Measurements from ENCODE around the gene NDUFA3. TPM values are rescaled to one million over a fixed set of nuclear protein-coding genes. Genes with fewer than 3 reads are reported as not detected.

NDUFA3 gene
- total RNA-seq, 4 donors from 2014 or later: 29.5 to 84.9 (median 60.6) TPM

GRCh38 chr19:54138489-54139256, 36.0 kb downstream of the NDUFA3 start:
- Histone ChIP-seq H3K4me3 (peak overlapping the region; percentile 86 to 99 (median 92)), H3K27me3 (no peaks in the 10 kb centered on the region), H3K36me3 (peaks cover 0 to 20% of the 10 kb centered on the region in 2 donors), H3K4me1 (peaks cover 29 to 44% of the 10 kb centered on the region in 2 donors), H3K27ac (peak overlapping the region; percentile 97 to 100 (median 98)), H3K9me3 (no peaks in the 10 kb centered on the region)
- DNase-seq (no peak), ATAC-seq (no peak)
- intact Hi-C loops (cut with DNase I; ENCODE audit: low total_unique reads): loop anchor here (2.0 kb wide), 1 partner anchor 36 kb away; the partner anchor contains the start of gene NDUFA3
- in situ Hi-C loops (cut with MboI; ENCODE audit: low sequenced_read_pairs in 4 of 4): no loop called here
- TF ChIP-seq CTCF (IDR thresholded peaks at IDR 0.05 in 4 of 5, conservative IDR thresholded peaks at IDR 0.05 in 1 of 5) (no peak), POLR2A (IDR thresholded peaks at IDR 0.05) (no peak)

- ATAC-seq: no peak
- H3K27me3 ChIP-seq: no peaks in the 10 kb centered on the region
- no peaks in the 10 kb centered on the region for H3K9me3 ChIP-seq
- H3K4me1 ChIP-seq: peaks cover 21 to 36% of the 10 kb centered on the region in 2 donors
- peaks cover 3 to 47% of the 10 kb centered on the region in 2 donors for H3K36me3 ChIP-seq
- TF ChIP-seq POLR2A (IDR thresholded peaks at IDR 0.05) (no peak), CTCF (IDR thresholded peaks at IDR 0.05 in 4 of 5, conservative IDR thresholded peaks at IDR 0.05 in 1 of 5) (no peak)
- peak overlapping the region in 1 of 4 donors; percentile 18 for H3K27ac ChIP-seq
- no peak for DNase-seq
- in situ Hi-C loops (cut with MboI; ENCODE audit: low sequenced_read_pairs in 4 of 4) (no loop called here), intact Hi-C loops (cut with DNase I; ENCODE audit: low total_unique reads) (no loop called here)
- no peak overlapping the region for H3K4me3 ChIP-seq
Observed at GRCh38 chr19:54141356-54141755, 38.7 kb downstream of the NDUFA3 start.

DNA sequence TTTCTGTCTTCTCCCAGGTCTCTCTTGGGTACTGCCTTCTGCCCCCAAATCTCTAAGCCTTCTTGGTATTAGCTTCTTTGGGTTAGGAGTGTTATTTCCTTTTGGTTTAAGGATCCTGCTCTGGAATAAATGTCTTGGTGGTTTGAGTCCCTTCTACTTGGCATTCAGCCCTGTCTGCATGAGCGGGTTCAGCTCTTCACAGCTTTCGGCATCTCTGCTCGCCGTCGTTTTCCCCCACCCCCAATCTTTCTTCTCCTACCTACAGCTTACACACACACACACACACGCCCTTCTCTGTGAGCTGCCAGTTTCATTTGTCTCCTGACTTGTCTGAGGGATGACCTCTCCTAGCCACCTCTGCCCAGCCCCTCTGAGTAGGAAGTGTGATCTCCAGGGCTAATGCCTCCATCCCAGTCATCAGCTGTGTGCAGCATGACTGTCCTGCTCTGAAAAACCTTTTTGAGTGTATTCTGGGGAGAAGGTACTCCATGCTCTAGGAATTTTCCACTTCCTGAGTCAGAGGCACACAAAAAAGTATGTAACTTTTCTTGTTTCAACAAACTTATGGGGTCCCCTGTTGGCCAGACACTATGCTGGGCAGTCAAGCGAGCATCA, 39.6 kb downstream of the NDUFA3 start:
- Histone ChIP-seq H3K4me3 (no peak overlapping the region), H3K4me1 (peaks cover 20 to 32% of the 10 kb centered on the region in 2 donors), H3K36me3 (peaks cover 3 to 56% of the 10 kb centered on the region in 2 donors), H3K9me3 (no peaks in the 10 kb centered on the region), H3K27me3 (no peaks in the 10 kb centered on the region), H3K27ac (no peak overlapping the region)
- ATAC-seq (no peak), DNase-seq (no peak)
- TF ChIP-seq POLR2A (IDR thresholded peaks at IDR 0.05) (no peak), CTCF (IDR thresholded peaks at IDR 0.05 in 4 of 5, conservative IDR thresholded peaks at IDR 0.05 in 1 of 5) (no peak)
- intact Hi-C loops (cut with DNase I; ENCODE audit: low total_unique reads) (no loop called here), in situ Hi-C loops (cut with MboI; ENCODE audit: low sequenced_read_pairs in 4 of 4) (no loop called here)

DNA sequence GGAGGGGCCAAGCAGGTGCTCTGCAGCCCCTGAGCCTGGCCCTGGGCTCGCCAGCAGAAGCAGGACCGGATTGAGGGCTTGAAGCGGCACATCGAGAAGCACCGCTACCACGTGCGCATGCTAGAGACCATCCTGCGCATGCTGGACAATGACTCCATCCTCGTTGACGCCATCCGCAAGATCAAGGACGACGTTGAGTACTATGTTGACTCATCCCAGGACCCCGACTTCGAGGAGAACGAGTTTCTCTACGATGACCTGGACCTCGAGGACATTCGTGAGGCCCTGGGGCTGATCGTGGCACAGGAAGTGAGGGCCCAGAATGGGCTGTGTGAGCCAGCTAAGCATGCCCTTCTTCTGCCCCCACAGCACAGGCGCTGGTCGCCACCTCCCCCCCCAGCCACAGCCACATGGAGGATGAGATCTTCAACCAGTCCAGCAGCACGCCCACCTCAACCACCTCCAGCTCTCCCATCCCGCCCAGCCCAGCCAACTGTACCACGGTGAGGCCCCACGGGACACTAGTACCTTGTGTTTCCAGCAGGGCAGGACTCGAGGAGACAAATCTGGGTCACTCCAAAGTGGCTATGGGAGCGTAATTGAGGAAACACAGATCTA, 43.0 kb downstream of the NDUFA3 start:
- DNase-seq (no peak), ATAC-seq (no peak)
- Histone ChIP-seq H3K9me3 (no peaks in the 10 kb centered on the region), H3K27ac (no peak overlapping the region), H3K36me3 (peaks cover 3 to 90% of the 10 kb centered on the region in 2 donors), H3K4me3 (no peak overlapping the region), H3K4me1 (peaks cover 2 to 7% of the 10 kb centered on the region in 2 donors), H3K27me3 (no peaks in the 10 kb centered on the region)
- intact Hi-C loops (cut with DNase I; ENCODE audit: low total_unique reads) (no loop called here), in situ Hi-C loops (cut with MboI; ENCODE audit: low sequenced_read_pairs in 4 of 4) (no loop called here)
- TF ChIP-seq POLR2A (IDR thresholded peaks at IDR 0.05): no peak
- TF ChIP-seq CTCF (IDR thresholded peaks at IDR 0.05 in 4 of 5, conservative IDR thresholded peaks at IDR 0.05 in 1 of 5): no peak
